ENCODE results near the gene FOXP1.

DNA sequence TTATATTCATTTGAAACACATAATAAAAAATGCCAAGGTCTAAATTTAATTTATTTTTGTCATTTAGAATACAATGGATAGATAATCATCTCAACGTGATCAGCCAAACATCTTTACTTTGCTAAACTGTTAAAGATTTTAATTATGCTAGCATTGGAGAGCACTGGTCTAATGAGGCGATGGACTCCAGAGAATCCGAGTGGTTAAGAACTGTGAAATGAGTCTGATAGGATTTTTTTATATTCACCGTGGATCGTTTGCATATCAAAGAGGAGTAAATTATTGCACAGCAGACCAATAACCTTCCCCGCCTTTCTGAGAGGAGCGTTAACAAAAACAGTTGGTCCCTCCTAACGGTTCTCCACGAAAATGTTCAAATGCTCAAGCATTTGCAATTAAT lies 540.8 kb downstream of the FOXP1 start:
- TF ChIP-seq, protein P1, sequence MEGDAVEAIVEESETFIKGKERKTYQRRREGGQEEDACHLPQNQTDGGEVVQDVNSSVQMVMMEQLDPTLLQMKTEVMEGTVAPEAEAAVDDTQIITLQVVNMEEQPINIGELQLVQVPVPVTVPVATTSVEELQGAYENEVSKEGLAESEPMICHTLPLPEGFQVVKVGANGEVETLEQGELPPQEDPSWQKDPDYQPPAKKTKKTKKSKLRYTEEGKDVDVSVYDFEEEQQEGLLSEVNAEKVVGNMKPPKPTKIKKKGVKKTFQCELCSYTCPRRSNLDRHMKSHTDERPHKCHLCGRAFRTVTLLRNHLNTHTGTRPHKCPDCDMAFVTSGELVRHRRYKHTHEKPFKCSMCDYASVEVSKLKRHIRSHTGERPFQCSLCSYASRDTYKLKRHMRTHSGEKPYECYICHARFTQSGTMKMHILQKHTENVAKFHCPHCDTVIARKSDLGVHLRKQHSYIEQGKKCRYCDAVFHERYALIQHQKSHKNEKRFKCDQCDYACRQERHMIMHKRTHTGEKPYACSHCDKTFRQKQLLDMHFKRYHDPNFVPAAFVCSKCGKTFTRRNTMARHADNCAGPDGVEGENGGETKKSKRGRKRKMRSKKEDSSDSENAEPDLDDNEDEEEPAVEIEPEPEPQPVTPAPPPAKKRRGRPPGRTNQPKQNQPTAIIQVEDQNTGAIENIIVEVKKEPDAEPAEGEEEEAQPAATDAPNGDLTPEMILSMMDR (IDR thresholded peaks at IDR 0.05) = no peak
- TF ChIP-seq POLR2A (IDR thresholded peaks at IDR 0.05) = no peak
